Loucy (cell line): ENCODE measurements around the gene FUBP1.

Experiments
- H2AFZ ChIP-seq: fragments of 200-600 bp; sonication (generic); 2 replicates; pipeline ENCODE4 v1.6.0; 2016; ENCODE audit warnings: antibody characterized with exemption, mild to moderate bottlenecking, low read length, moderate library complexity
- H3F3A ChIP-seq: fragments of 200-600 bp; 2 replicates; pipeline ENCODE4 v1.6.0; 2016; ENCODE audit warnings: antibody characterized with exemption, low read depth, mild to moderate bottlenecking
- H3K27me3 ChIP-seq: fragments of 200-600 bp; sonication (generic); 2 replicates; pipeline ENCODE4 v1.6.1; 2014; ENCODE audit warnings: low read length, mild to moderate bottlenecking; ENCODE audit not compliant: insufficient read depth, poor library complexity, severe bottlenecking
- H3K36me3 ChIP-seq: fragments of 200-600 bp; sonication (generic); 2 replicates; pipeline ENCODE4 v1.6.1; 2016; ENCODE audit warnings: low read length; ENCODE audit not compliant: insufficient read depth
- H3K4me1 ChIP-seq: fragments of 200-600 bp; sonication (generic); 2 replicates; pipeline ENCODE4 v1.5.1; 2014; ENCODE audit warnings: low read length, mild to moderate bottlenecking; ENCODE audit not compliant: insufficient read depth, poor library complexity, severe bottlenecking
- H3K4me2 ChIP-seq: fragments of 200-600 bp; sonication (generic); 2 replicates; pipeline ENCODE4 v1.6.0; 2014; ENCODE audit warnings: antibody characterized with exemption, low read length, low read depth, mild to moderate bottlenecking; ENCODE audit not compliant: poor library complexity, severe bottlenecking
- H3K4me3 ChIP-seq: fragments of 200-600 bp; sonication (generic); 2 replicates; pipeline ENCODE4 v1.5.1; 2014; ENCODE audit warnings: low read length, mild to moderate bottlenecking, mixed read lengths; ENCODE audit not compliant: poor library complexity, severe bottlenecking
- H3K79me2 ChIP-seq: fragments of 200-600 bp; sonication (generic); 2 replicates; pipeline ENCODE4 v1.6.1; 2014; ENCODE audit warnings: low read length; ENCODE audit not compliant: insufficient read depth
- H3K9ac ChIP-seq: fragments of 200-600 bp; sonication (generic); 2 replicates; pipeline ENCODE4 v1.6.0; 2014; ENCODE audit warnings: mild to moderate bottlenecking, low read depth, low read length, moderate library complexity; ENCODE audit not compliant: poor library complexity, severe bottlenecking
- H3K9me2 ChIP-seq: fragments of 200-600 bp; sonication (generic); replicated peaks from 2 replicates; pipeline ENCODE4 v1.6.1; 2016; ENCODE audit warnings: low read depth, low read length, mixed read lengths
- H3K9me3 ChIP-seq: fragments of 200-600 bp; sonication (generic); 2 replicates; pipeline ENCODE4 v1.6.1; 2014; ENCODE audit warnings: mild to moderate bottlenecking, antibody characterized with exemption, low read length, low read depth; ENCODE audit not compliant: insufficient read depth
- H4K20me1 ChIP-seq: fragments of 200-600 bp; sonication (generic); 2 replicates; pipeline ENCODE4 v1.6.0; 2014; ENCODE audit warnings: antibody characterized with exemption, low read length, mild to moderate bottlenecking; ENCODE audit not compliant: insufficient read depth, poor library complexity, severe bottlenecking
- CTCF ChIP-seq: fragments of 200-600 bp; sonication (generic); conservative IDR thresholded peaks from 2 replicates; pipeline ENCODE4 v1.5.1; 2014; ENCODE audit warnings: mild to moderate bottlenecking, antibody characterized with exemption, low read length
- EZH2phosphoT487 ChIP-seq: fragments of 200-600 bp; IDR thresholded peaks from 2 replicates; pipeline ENCODE4 v1.6.1; 2018; ENCODE audit warnings: antibody characterized with exemption, mild to moderate bottlenecking, moderate library complexity, borderline replicate concordance

Gene FUBP1

GRCh38 chr1:77942400-77943140 is 36.3 kb downstream of the FUBP1 start:
- H3K79me2 ChIP-seq: no peaks in the 10 kb centered on the region
- H3K4me2 ChIP-seq: no peak overlapping the region
- TF ChIP-seq CTCF: no peak
- no peak overlapping the region for H3K4me3 ChIP-seq
- no peaks in the 10 kb centered on the region for H3K9me3 ChIP-seq
- H3K9ac ChIP-seq: no peak overlapping the region
- no peaks in the 10 kb centered on the region for H3K9me2 ChIP-seq
- H3K27me3 ChIP-seq: no peaks in the 10 kb centered on the region
- no peaks in the 10 kb centered on the region for H3K4me1 ChIP-seq
- H3K36me3 ChIP-seq: peaks cover 49% of the 10 kb centered on the region
- no peak overlapping the region for H2AFZ ChIP-seq
- no peaks in the 10 kb centered on the region for H3F3A ChIP-seq
- peaks cover 15% of the 10 kb centered on the region for H4K20me1 ChIP-seq

GRCh38 chr1:77940921-77941570 is 37.8 kb downstream of the FUBP1 start:
- Histone ChIP-seq H3K27me3 (no peaks in the 10 kb centered on the region), H3K9me2 (no peaks in the 10 kb centered on the region), H4K20me1 (peaks cover 9% of the 10 kb centered on the region), H3K4me2 (no peak overlapping the region), H3K36me3 (peaks cover 34% of the 10 kb centered on the region), H3K4me1 (no peaks in the 10 kb centered on the region), H3F3A (no peaks in the 10 kb centered on the region), H3K9me3 (no peaks in the 10 kb centered on the region), H3K79me2 (no peaks in the 10 kb centered on the region), H3K9ac (no peak overlapping the region), H3K4me3 (no peak overlapping the region), H2AFZ (no peak overlapping the region)
- TF ChIP-seq CTCF: no peak
- TF ChIP-seq EZH2phosphoT487: no peak

- Histone ChIP-seq H4K20me1 (peaks cover 4% of the 10 kb centered on the region), H3K79me2 (no peaks in the 10 kb centered on the region), H3K27me3 (no peaks in the 10 kb centered on the region), H3F3A (no peaks in the 10 kb centered on the region), H3K4me1 (no peaks in the 10 kb centered on the region), H3K9me2 (no peaks in the 10 kb centered on the region), H3K9me3 (no peaks in the 10 kb centered on the region), H2AFZ (no peak overlapping the region), H3K9ac (no peak overlapping the region), H3K36me3 (peaks cover 14% of the 10 kb centered on the region; the same call in 1 of the 2 replicates), H3K4me2 (no peak overlapping the region), H3K4me3 (no peak overlapping the region)
- TF ChIP-seq EZH2phosphoT487 (no peak), CTCF (no peak)
Observed at GRCh38 chr1:77938651-77939050, 40.2 kb downstream of the FUBP1 start.
